Jurkat, Clone E6-1 (cell line): Measurements from ENCODE around the gene PCID2.

Experiments used
- DNase-seq: peaks from one replicate; pipeline ENCODE4 v3.0.0-alpha.2; 2011; ENCODE audit warnings: low read depth, low spot score
- H3K4me3 ChIP-seq: 2 replicates; pipeline ENCODE4 v1.5.1; 2011; ENCODE audit warnings: mild to moderate bottlenecking, low read length, control low read depth, moderate library complexity

PCID2 gene

GRCh38 chr13:113223070-113223469, 14.6 kb upstream of the PCID2 start:
- DNase-seq = no peak
- no peak overlapping the region for H3K4me3 ChIP-seq

GRCh38 chr13:113220877-113221276, 12.4 kb upstream of the PCID2 start:
- no peak overlapping the region for H3K4me3 ChIP-seq
- no peak for DNase-seq

- DNase-seq = no peak
- no peak overlapping the region for H3K4me3 ChIP-seq
Measured at GRCh38 chr13:113220141-113220598, 11.7 kb upstream of the PCID2 start.

GRCh38 chr13:113219256-113219940, 10.9 kb upstream of the PCID2 start:
- DNase-seq = no peak

GRCh38 chr13:113218586-113218985, 10.1 kb upstream of the PCID2 start:
- DNase-seq = no peak
- H3K4me3 ChIP-seq = no peak overlapping the region

More at GRCh38 chr13:113219256-113219940, 10.9 kb upstream of the PCID2 start:
- H3K4me3 ChIP-seq = no peak overlapping the region

GRCh38 chr13:113216254-113217048, 8.0 kb upstream of the PCID2 start:
- no peak overlapping the region for H3K4me3 ChIP-seq
- no peak for DNase-seq

- peak; percentile 29 for DNase-seq
Measured at GRCh38 chr13:113211774-113212173, 3.3 kb upstream of the PCID2 start.

GRCh38 chr13:113210833-113211232, 2.4 kb upstream of the PCID2 start:
- DNase-seq = no peak
- peak overlapping the region; percentile 67 for H3K4me3 ChIP-seq

More at GRCh38 chr13:113211774-113212173, 3.3 kb upstream of the PCID2 start:
- no peak overlapping the region for H3K4me3 ChIP-seq

GRCh38 chr13:113209759-113210421, 1.4 kb upstream of the PCID2 start:
- peak; percentile 54 for DNase-seq
- peak overlapping the region; percentile 67 for H3K4me3 ChIP-seq

GRCh38 chr13:113209336-113209758, 878 bp upstream of the PCID2 start, which contains the start of gene CUL4A:
Gene CUL4A (plus strand): TSS chr13:113209613. CDS start chr13:113209628, 15 bp downstream.
- DNase-seq = peak; percentile 29
- peak within 1 kb of the TSS; percentile 91 for H3K4me3 ChIP-seq

- H3K4me3 ChIP-seq = peak overlapping the region; percentile 91
- peak; percentile 29 for DNase-seq
Measured at GRCh38 chr13:113207890-113208420, 514 bp downstream of the PCID2 start.

- DNase-seq = no peak
- peak overlapping the region; percentile 91 for H3K4me3 ChIP-seq
Measured at GRCh38 chr13:113207460-113207859, 1.0 kb downstream of the PCID2 start.

- H3K4me3 ChIP-seq = no peak overlapping the region
- DNase-seq = no peak
Measured at GRCh38 chr13:113205428-113205931, 3.0 kb downstream of the PCID2 start.

- H3K4me3 ChIP-seq = no peak overlapping the region
- no peak for DNase-seq
Measured at GRCh38 chr13:113204378-113204734, 4.1 kb downstream of the PCID2 start.

- H3K4me3 ChIP-seq = no peak overlapping the region
- no peak for DNase-seq
Measured at GRCh38 chr13:113203507-113204377, 4.7 kb downstream of the PCID2 start.

- no peak overlapping the region for H3K4me3 ChIP-seq
- DNase-seq = no peak
Measured at GRCh38 chr13:113202912-113203311, 5.6 kb downstream of the PCID2 start.

GRCh38 chr13:113201815-113202214, 6.7 kb downstream of the PCID2 start:
- no peak for DNase-seq
- no peak overlapping the region for H3K4me3 ChIP-seq

- DNase-seq = no peak
- H3K4me3 ChIP-seq = no peak overlapping the region
Measured at GRCh38 chr13:113196970-113197737, 11.3 kb downstream of the PCID2 start.
